ENCODE results near the gene DDX54. TPM values are rescaled to one million over a fixed set of nuclear protein-coding genes. Genes with fewer than 3 reads are reported as not detected.

Gene DDX54
- total and polyA plus RNA-seq, 7 donors, result 53.6 to 93.5 (median 79.4) TPM

- H3K4me1 ChIP-seq, result peaks cover 20% of the 10 kb centered on the region
These were observed 438 bp downstream of the DDX54 start for GRCh38 chr12:113184900-113185179.

GRCh38 chr12:113184098-113184899 is 979 bp downstream of the DDX54 start:
- WGBS, 3 donors, result 26 to 31% (median 27%) methylated on average over 26 of the region's 26 CpGs

More at GRCh38 chr12:113184900-113185179, 438 bp downstream of the DDX54 start:
- H3K27ac ChIP-seq, result peak overlapping the region; percentile 98
- intact Hi-C loops (cut with DNase I), result loop anchor here (5.0 to 10.0 kb wide), 2 partner anchors 37 to 180 kb away; partner anchors contain the start of gene TPCN1 (in 1 of the 2)
- H3K36me3 ChIP-seq (ENCODE audit: insufficient read depth in 1 of 2, low read depth in 1 of 2), result peaks cover 13 to 34% of the 10 kb centered on the region in 2 donors
- WGBS, 3 donors, result 0 to 1% (median 0%) methylated on average over 20 of the region's 20 CpGs
- ATAC-seq (peak; percentile 86 to 93 (median 90)), DNase-seq (peak; percentile 88 to 94)
- no peaks in the 10 kb centered on the region for H3K9me3 ChIP-seq
- TF ChIP-seq CTCF (IDR thresholded peaks at IDR 0.05), result no peak
- H3K4me3 ChIP-seq, result peak overlapping the region; percentile 93
- H3K27me3 ChIP-seq (ENCODE audit: insufficient read depth in 3 of 3, low read length in 2 of 3), result no peaks in the 10 kb centered on the region

GRCh38 chr12:113183030-113183589 is 2.2 kb downstream of the DDX54 start:
- H3K4me3 ChIP-seq, result no peak overlapping the region
- 91 to 94% (median 94%) methylated on average over 11 of the region's 11 CpGs for WGBS, 3 donors
- intact Hi-C loops (cut with DNase I), result loop anchor here in 1 of 2 donors (10.0 kb wide), 1 partner anchor 182 kb away; no protein-coding TSS in a partner anchor

More at GRCh38 chr12:113184098-113184899, 979 bp downstream of the DDX54 start:
- H3K9me3 ChIP-seq, result no peaks in the 10 kb centered on the region
- H3K27me3 ChIP-seq (ENCODE audit: insufficient read depth in 3 of 3, low read length in 2 of 3), result no peaks in the 10 kb centered on the region
- intact Hi-C loops (cut with DNase I), result loop anchor here in 1 of 2 donors (10.0 kb wide), 1 partner anchor 181 kb away; no protein-coding TSS in a partner anchor
- peak overlapping the region; percentile 98 for H3K27ac ChIP-seq
- ATAC-seq (peak; percentile 32 to 51 (median 46)), DNase-seq (peak in 1 of 2 donors; percentile 71)
- TF ChIP-seq CTCF (IDR thresholded peaks at IDR 0.05), result no peak
- peaks cover 20% of the 10 kb centered on the region for H3K4me1 ChIP-seq
- peak overlapping the region; percentile 93 for H3K4me3 ChIP-seq
- peaks cover 13 to 37% of the 10 kb centered on the region in 2 donors for H3K36me3 ChIP-seq (ENCODE audit: insufficient read depth in 1 of 2, low read depth in 1 of 2)

GRCh38 chr12:113181975-113182374 is 3.3 kb downstream of the DDX54 start:
- Histone ChIP-seq H3K9me3 (no peaks in the 10 kb centered on the region), H3K4me1 (peaks cover 20% of the 10 kb centered on the region), H3K36me3 (ENCODE audit: insufficient read depth in 1 of 2, low read depth in 1 of 2) (peaks cover 19 to 49% of the 10 kb centered on the region in 2 donors), H3K27ac (no peak overlapping the region), H3K27me3 (ENCODE audit: insufficient read depth in 3 of 3, low read length in 2 of 3) (no peaks in the 10 kb centered on the region), H3K4me3 (no peak overlapping the region)
- ATAC-seq (no peak), DNase-seq (no peak)
- intact Hi-C loops (cut with DNase I), result loop anchor here in 1 of 2 donors (10.0 kb wide), 1 partner anchor 183 kb away; no protein-coding TSS in a partner anchor
- 87 to 96% (median 93%) methylated on average over 3 of the region's 3 CpGs for whole genome bisulfite sequencing, 3 donors
- no peak for TF ChIP-seq CTCF (IDR thresholded peaks at IDR 0.05)

More at GRCh38 chr12:113183030-113183589, 2.2 kb downstream of the DDX54 start:
- ATAC-seq (no peak), DNase-seq (no peak)
- Histone ChIP-seq H3K27me3 (ENCODE audit: insufficient read depth in 3 of 3, low read length in 2 of 3) (no peaks in the 10 kb centered on the region), H3K4me1 (peaks cover 20% of the 10 kb centered on the region), H3K27ac (no peak overlapping the region), H3K9me3 (no peaks in the 10 kb centered on the region), H3K36me3 (ENCODE audit: insufficient read depth in 1 of 2, low read depth in 1 of 2) (peaks cover 13 to 38% of the 10 kb centered on the region in 2 donors)
- no peak for TF ChIP-seq CTCF (IDR thresholded peaks at IDR 0.05)

Measured in psoas muscle (tissue), 8 donors.